Frontal cortex (tissue), 4 donors: Measurements from ENCODE around the gene FAM180A. TPM values are rescaled to one million over a fixed set of nuclear protein-coding genes. Genes with fewer than 3 reads are reported as not detected.
A peak's percentile ranks its signal among the peaks of the same experiment; 100 is the strongest.

Experiments used
- DNase-seq, 2 donors: peaks; one replicate each; pipeline ENCODE4 v3.0.0; 2012; ENCODE audit warnings: low spot score in 2 of 2
- FAIRE-seq: peaks from 2 replicates; lab custom pipeline; 2012; peaks lifted over from hg19 to GRCh38; lab: Jason Lieb, UNC
- total RNA-seq: library from RNA; depleted of rRNA; stranded (reverse); fragments of >200 nt; gene quantifications from one replicate; pipeline ENCODE4 v1.2.3, GENCODE V29; 2014
- donor health status: control.
- donor health status: control.
- donor health status: control.

Gene FAM180A
- total RNA-seq, 1 donor from 2014 or later: not detected

- FAIRE-seq: no peak
- DNase-seq: no peak
Observed at GRCh38 chr7:135772639-135773222, 24.1 kb upstream of the FAM180A start.

GRCh38 chr7:135771961-135772638, 23.5 kb upstream of the FAM180A start:
- FAIRE-seq (no peak), DNase-seq (no peak)

- DNase-seq (no peak), FAIRE-seq (no peak)
Observed at GRCh38 chr7:135771051-135771450, 22.4 kb upstream of the FAM180A start.

- FAIRE-seq (no peak), DNase-seq (no peak)
Observed at GRCh38 chr7:135770139-135770710, 21.6 kb upstream of the FAM180A start.

- no peak for FAIRE-seq
- DNase-seq: no peak
Observed at GRCh38 chr7:135769005-135769802, 20.6 kb upstream of the FAM180A start.

- no peak for FAIRE-seq
- no peak for DNase-seq
Observed at GRCh38 chr7:135768467-135768866, 19.9 kb upstream of the FAM180A start.

GRCh38 chr7:135768064-135768463, 19.5 kb upstream of the FAM180A start:
- FAIRE-seq: no peak
- DNase-seq: no peak

GRCh38 chr7:135763261-135763660, 14.6 kb upstream of the FAM180A start:
- DNase-seq (no peak), FAIRE-seq (no peak)

- FAIRE-seq (no peak), DNase-seq (no peak)
Observed at GRCh38 chr7:135761751-135762488, 13.3 kb upstream of the FAM180A start.

- FAIRE-seq (no peak), DNase-seq (no peak)
Observed at GRCh38 chr7:135759532-135759931, 10.9 kb upstream of the FAM180A start.

- FAIRE-seq (no peak), DNase-seq (no peak)
Observed at GRCh38 chr7:135758531-135758932, 9.9 kb upstream of the FAM180A start.

- FAIRE-seq: no peak
Observed at GRCh38 chr7:135757719-135758411, 9.3 kb upstream of the FAM180A start.

GRCh38 chr7:135756191-135756590, 7.6 kb upstream of the FAM180A start:
- FAIRE-seq (no peak), DNase-seq (no peak)

More at GRCh38 chr7:135757719-135758411, 9.3 kb upstream of the FAM180A start:
- DNase-seq: peak in 1 of 2 donors; percentile 39

- no peak for DNase-seq
- FAIRE-seq: no peak
Observed at GRCh38 chr7:135755351-135755753, 6.7 kb upstream of the FAM180A start.

- FAIRE-seq (no peak), DNase-seq (no peak)
Observed at GRCh38 chr7:135753616-135754413, 5.2 kb upstream of the FAM180A start.

GRCh38 chr7:135747366-135747765, 1.2 kb downstream of the FAM180A start:
- FAIRE-seq (no peak), DNase-seq (no peak)

- no peak for DNase-seq
Observed at GRCh38 chr7:135745703-135746312, 2.8 kb downstream of the FAM180A start.

More at GRCh38 chr7:135745703-135746312, 2.8 kb downstream of the FAM180A start:
- no peak for FAIRE-seq
